Neural progenitor cell (in vitro differentiated cells): ENCODE measurements around the gene NUDT3. TPM values are rescaled to one million over a fixed set of nuclear protein-coding genes. Genes with fewer than 3 reads are reported as not detected.

Source experiments
- DNase-seq: peaks from one replicate; pipeline ENCODE4 v3.0.0-alpha.2; 2016; ENCODE audit warnings: low spot score
- H2AFZ ChIP-seq: fragments of 200-600 bp; sonication (generic); replicated peaks from 2 replicates; pipeline ENCODE4 v1.6.1; 2016; ENCODE audit warnings: antibody characterized with exemption
- H3F3A ChIP-seq: fragments of 200-600 bp; sonication (generic); 2 replicates; pipeline ENCODE4 v1.6.1; 2016; ENCODE audit warnings: antibody characterized with exemption, low read depth
- H3K27ac ChIP-seq: fragments of 200-600 bp; sonication (generic); 2 replicates; pipeline ENCODE4 v1.5.1; 2016; ENCODE audit warnings: mild to moderate bottlenecking
- H3K27me3 ChIP-seq: fragments of 200-600 bp; sonication (generic); 2 replicates; pipeline ENCODE4 v1.6.1; 2016; ENCODE audit warnings: mild to moderate bottlenecking, moderate library complexity
- H3K36me3 ChIP-seq: fragments of 200-600 bp; sonication (generic); 2 replicates; pipeline ENCODE4 v1.5.1; 2016
- H3K4me1 ChIP-seq: fragments of 200-600 bp; sonication (generic); 2 replicates; pipeline ENCODE4 v1.6.1; 2016; ENCODE audit warnings: mixed run types
- H3K4me2 ChIP-seq: fragments of 200-600 bp; sonication (generic); 2 replicates; pipeline ENCODE4 v1.6.1; 2016
- H3K4me3 ChIP-seq: fragments of 200-600 bp; sonication (generic); 2 replicates; pipeline ENCODE4 v1.5.1; 2016
- H3K79me2 ChIP-seq: fragments of 200-600 bp; sonication (generic); 2 replicates; pipeline ENCODE4 v1.6.1; 2016; ENCODE audit warnings: low read depth
- H3K9ac ChIP-seq: fragments of 200-600 bp; sonication (generic); 2 replicates; pipeline ENCODE4 v1.6.1; 2016
- H3K9me3 ChIP-seq: fragments of 200-600 bp; sonication (generic); 2 replicates; pipeline ENCODE4 v1.5.1; 2016; ENCODE audit warnings: low read depth
- H4K20me1 ChIP-seq: fragments of 200-600 bp; sonication (generic); 2 replicates; pipeline ENCODE4 v1.6.1; 2016; ENCODE audit warnings: low read depth
- H3K27ac Mint-ChIP-seq: 3 replicates; pipeline ENCODE4 v1.8.0; 2021; ENCODE audit warnings: mixed read lengths
- H3K27me3 Mint-ChIP-seq: 2 replicates; pipeline ENCODE4 v1.8.0; 2022; ENCODE audit warnings: low read depth, mild to moderate bottlenecking, inconsistent platforms, moderate library complexity, mixed read lengths; ENCODE audit not compliant: insufficient read depth
- H3K36me3 Mint-ChIP-seq: 3 replicates; pipeline ENCODE4 v1.8.0; 2021; ENCODE audit warnings: mixed read lengths
- H3K4me1 Mint-ChIP-seq: 3 replicates; pipeline ENCODE4 v1.8.0; 2021; ENCODE audit warnings: mixed read lengths
- H3K4me3 Mint-ChIP-seq: 3 replicates; pipeline ENCODE4 v1.8.0; 2021; ENCODE audit warnings: mild to moderate bottlenecking, moderate library complexity, mixed read lengths
- H3K9me3 Mint-ChIP-seq: 3 replicates; pipeline ENCODE4 v1.8.0; 2020; ENCODE audit warnings: mixed read lengths
- EZH2 ChIP-seq: fragments of 200-600 bp; sonication (generic); IDR thresholded peaks from 2 replicates; pipeline ENCODE4 v1.6.1; 2017; ENCODE audit warnings: antibody characterized with exemption, mild to moderate bottlenecking, moderate library complexity
- EZH2phosphoT487 ChIP-seq: fragments of 200-600 bp; sonication (generic); IDR thresholded peaks from 2 replicates; pipeline ENCODE4 v1.6.1; 2017; ENCODE audit warnings: antibody characterized with exemption
- total RNA-seq: library from RNA; depleted of rRNA; stranded (reverse); fragments of >200 nt; gene quantifications from 2 replicates; pipeline ENCODE4 v1.2.3, GENCODE V29; 2015; ENCODE audit warnings: low replicate concordance
- TF ChIP-seq, protein P1 (sequence below): fragments of 200-600 bp; sonication (generic); IDR thresholded peaks from 2 replicates; pipeline ENCODE4 v1.5.1; 2017; ENCODE audit warnings: antibody characterized with exemption, mild to moderate bottlenecking

NUDT3 gene
- total RNA-seq: 26.4 and 35.7 TPM in 2 replicates

DNA sequence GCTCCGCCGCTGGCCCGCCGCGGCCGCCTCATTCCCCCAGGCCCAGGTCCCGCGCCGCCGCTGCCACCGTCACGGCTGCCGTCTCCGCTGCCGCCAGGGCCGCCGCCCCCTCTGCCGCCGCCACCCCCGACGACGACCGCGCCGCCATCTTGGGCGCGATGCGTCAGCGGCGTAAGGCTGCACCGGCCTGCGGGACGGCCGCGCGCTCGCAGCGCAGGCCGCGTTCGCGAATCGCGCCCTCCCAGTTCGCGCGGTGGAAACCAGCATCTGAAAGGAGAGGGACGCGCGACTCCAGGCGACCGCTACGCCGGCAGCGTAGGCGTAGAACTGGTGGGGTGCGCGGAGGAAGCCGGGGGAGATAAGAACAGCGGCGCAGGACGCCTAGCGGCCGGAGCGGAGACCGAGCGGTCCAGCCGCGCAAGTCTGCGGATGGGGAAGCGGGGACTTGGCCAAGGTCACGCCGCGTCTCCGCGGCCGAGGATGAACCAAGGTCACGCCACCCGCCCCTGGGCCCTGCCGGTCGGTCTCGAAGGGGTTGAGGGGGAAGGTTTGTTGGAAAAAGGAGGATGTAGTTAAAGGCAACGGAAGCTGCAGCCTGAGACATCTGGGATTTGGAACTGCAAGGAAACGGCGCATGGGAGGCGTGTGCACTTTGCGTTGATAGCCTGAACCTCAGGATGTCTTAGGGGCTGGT is at the start of gene NUDT3:
Gene NUDT3 (minus strand): TSS at position 173 of the 694 bp plus-strand sequence. CDS start 307 bp downstream, outside the sequence.
- Histone ChIP-seq H4K20me1 (peaks cover 16% of the 10 kb centered on the region), H3K4me3 (peak within 1 kb of the TSS; percentile 95), H3K4me1 (peaks cover 16% of the 10 kb centered on the region), H3K36me3 (no peaks in the 10 kb centered on the region), H3K4me2 (peak within 1 kb of the TSS; percentile 90), H3K27me3 (peaks cover 10% of the 10 kb centered on the region), H3K9me3 (no peaks in the 10 kb centered on the region), H3K79me2 (peaks cover 46% of the 10 kb centered on the region), H3K9ac (peak within 1 kb of the TSS; percentile 55), H2AFZ (peak within 1 kb of the TSS; percentile 89), H3F3A (peaks cover 25% of the 10 kb centered on the region), H3K27ac (peak within 1 kb of the TSS; percentile 34)
- peak; percentile 98 for DNase-seq
- TF ChIP-seq EZH2phosphoT487 (no peak), EZH2 (no peak)
- TF ChIP-seq, protein P1, sequence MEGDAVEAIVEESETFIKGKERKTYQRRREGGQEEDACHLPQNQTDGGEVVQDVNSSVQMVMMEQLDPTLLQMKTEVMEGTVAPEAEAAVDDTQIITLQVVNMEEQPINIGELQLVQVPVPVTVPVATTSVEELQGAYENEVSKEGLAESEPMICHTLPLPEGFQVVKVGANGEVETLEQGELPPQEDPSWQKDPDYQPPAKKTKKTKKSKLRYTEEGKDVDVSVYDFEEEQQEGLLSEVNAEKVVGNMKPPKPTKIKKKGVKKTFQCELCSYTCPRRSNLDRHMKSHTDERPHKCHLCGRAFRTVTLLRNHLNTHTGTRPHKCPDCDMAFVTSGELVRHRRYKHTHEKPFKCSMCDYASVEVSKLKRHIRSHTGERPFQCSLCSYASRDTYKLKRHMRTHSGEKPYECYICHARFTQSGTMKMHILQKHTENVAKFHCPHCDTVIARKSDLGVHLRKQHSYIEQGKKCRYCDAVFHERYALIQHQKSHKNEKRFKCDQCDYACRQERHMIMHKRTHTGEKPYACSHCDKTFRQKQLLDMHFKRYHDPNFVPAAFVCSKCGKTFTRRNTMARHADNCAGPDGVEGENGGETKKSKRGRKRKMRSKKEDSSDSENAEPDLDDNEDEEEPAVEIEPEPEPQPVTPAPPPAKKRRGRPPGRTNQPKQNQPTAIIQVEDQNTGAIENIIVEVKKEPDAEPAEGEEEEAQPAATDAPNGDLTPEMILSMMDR: peak; percentile 77
- Mint-ChIP-seq H3K27ac (peak within 1 kb of the TSS; percentile 82), H3K27me3 (peaks cover 4% of the 10 kb centered on the region), H3K9me3 (peaks cover 8% of the 10 kb centered on the region), H3K4me1 (peaks cover 14% of the 10 kb centered on the region), H3K4me3 (peak within 1 kb of the TSS; percentile 93), H3K36me3 (peaks cover 6% of the 10 kb centered on the region)

DNA sequence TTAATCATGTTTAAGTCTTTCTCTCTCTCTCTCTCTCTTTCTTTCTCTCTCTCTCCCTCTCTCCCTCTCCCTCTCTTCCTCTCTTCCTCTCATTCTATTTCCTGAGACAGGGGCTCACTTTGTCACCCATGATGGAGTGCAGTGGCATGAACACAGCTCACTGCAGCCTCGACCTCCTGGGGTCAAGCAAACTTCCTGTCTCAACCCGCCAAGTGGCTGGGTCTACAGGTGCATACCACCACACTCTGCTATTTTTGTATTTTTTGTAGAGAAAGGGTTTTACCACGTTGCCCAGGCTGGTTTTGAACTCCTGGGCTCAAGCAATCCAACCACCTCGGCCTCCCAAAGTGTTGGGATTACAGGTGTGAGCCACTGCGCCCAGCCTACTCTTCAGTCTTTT is 49.1 kb upstream of the NUDT3 start:
- H3K9ac ChIP-seq: no peak overlapping the region
- Mint-ChIP-seq H3K27me3 (peaks cover 2% of the 10 kb centered on the region), H3K4me3 (no peak overlapping the region), H3K36me3 (no peaks in the 10 kb centered on the region), H3K9me3 (peaks cover 5% of the 10 kb centered on the region), H3K27ac (no peak overlapping the region), H3K4me1 (no peaks in the 10 kb centered on the region)
- no peaks in the 10 kb centered on the region for H3F3A ChIP-seq
- H3K4me2 ChIP-seq: no peak overlapping the region
- no peak overlapping the region for H3K27ac ChIP-seq
- DNase-seq: no peak
- H4K20me1 ChIP-seq: no peaks in the 10 kb centered on the region
- H3K27me3 ChIP-seq: no peaks in the 10 kb centered on the region
- H2AFZ ChIP-seq: no peak overlapping the region
- no peaks in the 10 kb centered on the region for H3K36me3 ChIP-seq
- no peaks in the 10 kb centered on the region for H3K79me2 ChIP-seq
- H3K4me1 ChIP-seq: no peaks in the 10 kb centered on the region
- TF ChIP-seq EZH2phosphoT487: no peak
- TF ChIP-seq EZH2: no peak
- TF ChIP-seq, protein P1: no peak
- H3K9me3 ChIP-seq: no peaks in the 10 kb centered on the region
- no peak overlapping the region for H3K4me3 ChIP-seq

DNA sequence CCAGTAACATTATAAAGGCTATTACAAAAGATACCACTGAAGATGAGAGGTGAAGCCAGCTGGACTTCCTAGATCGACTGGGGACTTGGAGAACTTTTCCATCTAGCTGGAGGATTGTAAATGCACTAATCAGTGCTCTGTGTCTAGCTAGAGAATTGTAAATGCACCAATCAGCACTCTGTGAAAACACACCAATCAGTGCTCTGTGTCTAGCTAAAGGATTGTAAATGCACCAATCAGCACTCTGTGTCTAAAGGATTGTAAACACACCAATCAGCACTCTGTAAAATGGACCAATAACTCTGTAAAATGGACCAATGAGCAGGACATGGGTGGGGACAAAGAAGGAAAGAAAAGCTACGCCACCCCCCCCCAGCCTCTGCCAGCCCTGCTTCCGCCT is 47.0 kb upstream of the NUDT3 start:
- Mint-ChIP-seq H3K27ac (no peak overlapping the region), H3K9me3 (peaks cover 5% of the 10 kb centered on the region), H3K4me3 (no peak overlapping the region), H3K27me3 (peaks cover 3% of the 10 kb centered on the region), H3K36me3 (no peaks in the 10 kb centered on the region), H3K4me1 (no peaks in the 10 kb centered on the region)
- Histone ChIP-seq H3K4me3 (no peak overlapping the region), H3K27ac (no peak overlapping the region), H4K20me1 (no peaks in the 10 kb centered on the region), H3F3A (no peaks in the 10 kb centered on the region), H3K27me3 (no peaks in the 10 kb centered on the region), H3K4me1 (no peaks in the 10 kb centered on the region), H3K9me3 (no peaks in the 10 kb centered on the region), H3K9ac (no peak overlapping the region), H3K79me2 (no peaks in the 10 kb centered on the region), H2AFZ (no peak overlapping the region), H3K4me2 (no peak overlapping the region), H3K36me3 (no peaks in the 10 kb centered on the region)
- TF ChIP-seq, protein P1: no peak
- no peak for TF ChIP-seq EZH2
- TF ChIP-seq EZH2phosphoT487: no peak
- no peak for DNase-seq
